ENCODE data around the gene CACHD1.
"Not testable (repeated sequence)": the region's sequence is repeated elsewhere in the genome, so short reads cannot be mapped to it uniquely, and the experiment has no call there.

The CACHD1 gene

DNA sequence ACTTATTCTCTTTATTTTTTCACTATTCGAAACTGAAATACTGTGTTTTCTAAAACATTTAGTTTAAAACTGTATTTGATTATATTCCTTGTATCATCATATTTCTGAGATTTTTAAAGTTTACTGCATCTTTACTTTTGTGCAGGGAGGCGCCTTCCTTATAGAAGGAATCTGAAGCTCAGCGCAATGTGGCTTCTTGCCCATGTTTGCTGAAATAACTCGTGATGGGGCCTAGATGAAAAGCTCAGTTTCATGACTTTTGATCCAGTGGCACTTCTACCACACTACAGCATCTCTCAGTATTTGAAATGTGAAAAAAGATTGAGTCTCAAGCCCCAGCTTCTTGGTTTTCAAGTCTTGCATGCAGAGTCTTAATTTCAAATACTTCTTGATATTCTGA lies 28.4 kb downstream of the CACHD1 start:
- DNase-seq: no peak

DNA sequence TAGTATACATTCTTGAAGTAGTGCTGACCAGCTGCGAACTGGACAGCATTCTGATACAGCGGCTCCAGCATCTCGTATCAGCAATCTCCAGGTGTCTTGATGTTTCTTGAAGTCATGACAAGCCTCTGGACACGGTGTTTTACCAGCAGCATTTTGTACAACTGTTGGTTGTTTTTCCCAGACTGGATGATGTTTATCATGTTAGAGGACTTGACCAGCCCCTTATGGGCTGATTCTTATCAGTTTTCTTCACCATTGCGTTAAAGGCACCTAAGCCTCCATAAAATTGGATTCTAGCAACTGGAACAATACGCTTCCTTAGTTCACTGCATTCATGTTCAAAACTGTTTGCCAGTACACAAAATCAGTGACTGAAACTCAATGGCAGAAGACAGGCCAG lies 29.1 kb downstream of the CACHD1 start:
- no peak for DNase-seq

DNA sequence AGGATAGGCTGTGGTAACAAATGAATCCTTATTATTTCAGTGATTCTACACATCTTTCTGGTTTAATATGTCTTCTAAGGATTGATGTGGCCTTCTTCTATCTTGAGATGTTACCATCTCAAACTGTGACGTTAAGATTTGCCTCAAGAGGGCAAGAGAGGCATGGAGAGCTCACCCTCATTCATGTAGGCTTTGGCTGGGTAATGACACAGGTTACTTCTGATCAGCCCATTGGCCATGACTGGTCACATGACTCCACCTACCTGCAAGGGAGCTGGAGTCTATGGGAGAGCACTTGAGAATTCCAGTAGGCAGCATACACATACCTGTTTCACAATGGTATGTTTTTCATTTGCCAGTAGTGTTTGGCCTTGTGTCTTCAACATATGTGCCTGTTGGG lies 30.0 kb downstream of the CACHD1 start:
- no peak for DNase-seq

DNA sequence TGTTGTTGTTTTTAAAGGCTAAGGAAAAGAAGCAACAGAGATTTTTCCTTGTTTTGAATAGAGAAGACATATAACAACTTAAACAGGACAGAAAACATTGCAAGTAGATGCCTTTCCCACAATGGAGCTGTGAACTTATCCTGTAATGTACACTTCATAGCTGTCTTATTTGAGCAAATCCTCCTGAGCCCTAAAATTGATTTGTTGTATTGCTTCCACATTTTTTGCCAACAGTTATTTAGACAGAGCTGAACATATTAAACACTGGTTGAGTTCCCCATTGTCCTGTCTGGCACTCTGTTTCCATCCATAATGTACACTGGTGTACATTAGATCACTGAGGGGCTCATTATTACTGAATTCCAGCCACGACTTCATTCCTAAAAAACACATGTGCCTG lies 32.2 kb downstream of the CACHD1 start:
- no peak for DNase-seq

DNA sequence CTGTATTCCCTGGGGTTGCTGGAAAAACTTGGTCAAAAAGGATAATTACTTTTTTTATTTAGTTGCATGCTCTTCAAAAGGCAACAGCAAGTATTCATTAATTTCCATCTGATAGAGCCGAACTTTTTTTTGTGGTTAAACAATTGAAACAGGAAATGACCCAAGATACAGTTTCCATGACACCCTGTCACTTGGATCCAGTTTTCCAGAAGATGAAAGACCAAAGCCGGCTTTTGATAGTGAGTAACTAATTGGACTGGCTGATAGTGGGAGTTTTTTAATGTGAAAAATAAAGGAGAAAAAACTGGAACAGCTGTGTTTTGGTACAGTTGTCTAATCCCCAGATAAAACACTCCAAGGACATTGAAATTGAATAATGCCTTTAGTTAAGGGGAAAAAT lies 33.0 kb downstream of the CACHD1 start:
- no peak for DNase-seq

DNA sequence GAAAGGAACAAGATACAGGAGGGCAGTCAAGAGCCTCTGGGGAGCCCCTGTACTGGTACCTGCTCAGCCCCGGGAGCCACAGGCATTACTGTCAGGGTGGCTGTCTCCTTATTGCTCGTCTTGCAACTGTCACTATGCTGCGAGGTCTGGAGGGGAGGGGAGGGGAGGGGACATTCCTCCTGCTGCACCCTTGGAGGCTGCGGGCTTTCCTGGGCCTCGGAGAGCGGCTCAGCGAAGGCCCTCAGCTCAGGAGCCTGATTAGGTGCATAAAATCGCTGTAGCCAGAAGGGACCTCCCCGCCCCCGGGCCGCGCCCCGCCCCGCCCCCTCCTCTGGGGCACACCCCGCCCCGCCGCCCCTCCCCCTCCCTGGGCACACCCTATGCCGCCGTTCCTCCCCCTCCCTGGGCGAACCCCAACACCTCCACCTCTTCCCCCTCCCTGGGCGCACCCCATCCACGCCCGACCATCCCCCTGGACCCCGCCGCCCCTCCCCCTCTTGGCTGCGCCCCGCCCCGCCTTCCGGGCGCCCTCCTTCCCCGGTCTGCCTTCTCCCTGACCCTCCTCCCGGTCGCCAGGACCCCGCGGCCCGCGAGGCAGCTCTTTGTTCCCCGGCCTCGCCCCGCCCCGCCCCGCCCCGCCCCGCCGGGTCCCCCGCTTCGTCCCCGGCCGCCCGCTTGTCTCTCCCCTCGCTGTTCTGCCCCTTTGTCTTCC lies 35.5 kb downstream of the CACHD1 start:
- no peak for DNase-seq

DNA sequence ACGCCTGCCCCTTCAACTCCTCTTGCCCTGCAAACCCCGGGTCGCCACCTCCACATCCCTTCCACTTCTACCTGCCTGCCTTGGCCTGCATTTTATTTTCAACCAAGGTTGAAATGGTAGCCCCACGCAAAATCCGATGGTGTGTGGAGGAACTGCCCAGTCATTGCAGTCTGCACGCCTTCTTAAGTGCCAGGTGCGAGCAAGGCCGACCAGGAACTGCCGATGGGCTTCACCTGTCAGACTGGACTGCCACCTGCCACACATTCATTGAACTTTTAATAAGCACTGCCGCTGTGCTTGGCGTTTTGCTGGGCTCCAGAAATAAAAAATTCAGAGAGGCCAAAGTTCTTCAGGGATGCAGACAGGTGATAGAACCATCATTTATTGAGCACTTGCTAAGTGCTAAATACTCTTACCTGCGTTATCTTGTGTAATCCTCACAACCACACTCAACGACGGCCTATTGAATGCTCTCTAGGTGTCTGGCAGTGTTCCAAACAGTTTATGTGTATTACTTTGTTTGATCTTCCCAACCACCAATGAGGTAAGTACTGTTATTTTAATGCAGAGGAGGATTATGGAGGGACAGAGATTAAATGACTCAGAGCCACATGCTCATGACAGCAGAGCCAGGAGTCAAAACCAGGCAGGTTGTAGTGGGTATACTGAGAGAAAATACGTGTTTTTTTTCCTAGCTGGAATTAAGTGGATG lies 36.2 kb downstream of the CACHD1 start:
- DNase-seq: no peak

DNA sequence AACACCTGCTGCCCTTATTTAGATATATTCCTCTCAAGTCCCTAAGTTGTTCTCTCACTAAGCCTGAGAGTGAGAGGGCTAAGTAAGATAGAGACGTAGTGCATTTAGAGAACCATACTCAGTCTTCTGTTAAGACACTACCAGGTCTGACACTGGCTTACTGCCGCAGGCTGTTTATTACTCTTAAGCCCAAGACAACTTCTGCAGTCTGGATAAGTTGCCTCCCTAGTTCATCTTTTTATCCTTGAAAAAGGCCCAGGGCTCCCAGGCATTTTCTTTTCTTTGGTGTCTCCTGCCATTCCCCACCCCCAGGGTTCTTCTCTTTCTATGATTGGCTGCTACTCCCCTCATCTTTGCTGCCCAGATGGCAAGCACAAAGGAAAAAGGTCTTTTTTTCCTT lies 38.7 kb downstream of the CACHD1 start:
- DNase-seq: no peak

DNA sequence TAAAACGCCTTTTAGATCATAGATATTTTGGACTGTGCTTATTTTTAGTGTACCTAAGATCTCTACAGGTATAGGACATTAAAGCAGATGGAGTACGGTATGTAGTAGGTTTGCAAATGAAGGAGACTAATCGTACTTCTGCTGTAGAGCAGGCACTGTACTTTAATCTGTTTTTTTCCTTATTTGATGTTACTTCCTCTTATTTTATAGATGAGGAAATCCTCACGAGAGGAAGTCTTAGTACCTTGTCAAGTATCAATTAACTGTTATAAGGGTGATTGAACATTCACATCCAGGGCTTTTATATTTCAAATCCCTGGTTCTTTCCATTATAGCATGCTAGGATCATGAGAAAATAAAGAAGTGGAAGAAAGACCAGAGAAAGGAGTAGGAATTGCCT lies 41.1 kb downstream of the CACHD1 start:
- no peak for DNase-seq

DNA sequence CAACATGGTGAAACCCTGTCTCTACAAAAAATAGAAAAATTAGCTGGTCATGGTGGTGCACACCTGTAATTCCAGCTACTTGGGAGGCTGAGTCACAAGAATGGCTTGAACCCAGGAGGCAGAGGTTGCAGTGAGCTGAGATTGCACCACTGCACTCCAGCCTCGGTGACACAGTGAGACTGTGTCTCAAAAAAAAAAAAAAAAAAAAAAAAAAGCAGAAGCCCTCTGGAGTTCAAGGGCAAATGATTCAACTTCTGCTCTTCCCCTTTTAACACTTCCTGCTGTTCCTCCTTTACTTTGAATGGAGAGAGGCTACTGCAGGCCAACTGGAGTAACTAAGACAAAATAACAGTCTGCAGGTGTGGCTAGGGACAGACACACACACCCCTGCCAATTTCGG lies 42.3 kb downstream of the CACHD1 start:
- not testable (repeated sequence) for DNase-seq

DNA sequence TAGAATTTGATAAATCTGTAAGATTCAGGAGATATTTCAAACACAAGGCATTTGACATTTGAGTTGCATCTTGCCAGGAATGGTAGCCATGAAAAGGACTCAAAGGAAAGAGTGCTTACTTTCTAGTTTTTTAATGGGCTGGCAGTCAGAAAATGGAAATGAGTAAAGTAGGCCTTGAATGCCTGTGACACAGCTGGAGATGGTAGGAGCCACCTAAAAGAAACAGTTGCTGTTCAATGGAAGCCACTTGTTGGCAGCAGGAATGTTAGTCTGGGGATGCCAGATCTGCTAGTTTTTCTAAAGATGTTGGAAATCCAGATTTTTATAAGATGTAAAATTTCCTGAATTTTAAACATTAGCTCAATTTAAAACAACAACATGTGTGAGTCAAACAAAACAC lies 43.6 kb downstream of the CACHD1 start:
- no peak for DNase-seq

DNA sequence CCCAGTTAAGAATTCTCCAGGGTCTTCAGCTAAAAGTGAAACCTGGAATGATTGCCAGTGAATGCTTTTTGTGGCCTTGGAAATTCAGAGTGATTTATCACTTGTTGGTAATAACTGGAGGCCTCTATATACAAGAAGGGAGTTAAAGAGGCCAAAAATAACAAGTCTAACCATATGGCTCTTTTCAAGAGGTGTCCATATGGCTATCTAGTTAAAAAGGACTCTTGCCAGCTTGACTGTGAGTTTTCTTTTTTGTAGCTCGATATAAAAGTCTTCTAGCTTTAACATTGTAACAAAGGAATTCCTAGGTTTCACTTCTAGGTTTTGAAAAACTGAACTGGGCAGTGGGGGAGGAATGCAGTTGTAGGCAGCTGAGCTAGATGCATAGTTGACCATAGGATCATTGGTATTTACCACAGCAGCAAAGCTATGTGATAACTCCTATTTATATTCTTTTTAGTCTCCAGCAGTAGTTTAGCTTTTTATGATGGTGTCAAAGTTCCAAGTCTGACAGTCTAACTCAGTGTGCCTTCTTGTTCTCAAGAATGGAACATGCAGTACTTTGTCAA lies 44.4 kb downstream of the CACHD1 start:
- peak; percentile 53 for DNase-seq

DNA sequence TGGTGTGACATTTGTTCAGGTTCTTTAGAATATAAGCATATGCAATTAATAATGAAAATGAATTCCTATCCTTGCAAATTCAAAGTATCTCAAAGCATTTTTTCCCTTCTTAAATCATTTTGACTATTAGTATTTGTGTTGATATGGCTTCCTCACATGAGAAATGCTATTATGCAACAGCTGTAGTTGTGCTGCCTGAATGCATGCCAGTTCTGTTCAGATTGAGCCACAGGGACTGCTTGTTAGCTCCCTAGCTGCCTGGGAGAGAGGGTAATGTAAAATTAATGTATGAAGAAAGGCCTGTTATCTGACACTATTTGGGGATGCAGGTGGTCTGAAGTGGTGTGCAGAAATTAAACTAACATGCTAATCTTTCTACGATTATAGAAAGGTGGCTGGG lies 45.5 kb downstream of the CACHD1 start:
- no peak for DNase-seq

DNA sequence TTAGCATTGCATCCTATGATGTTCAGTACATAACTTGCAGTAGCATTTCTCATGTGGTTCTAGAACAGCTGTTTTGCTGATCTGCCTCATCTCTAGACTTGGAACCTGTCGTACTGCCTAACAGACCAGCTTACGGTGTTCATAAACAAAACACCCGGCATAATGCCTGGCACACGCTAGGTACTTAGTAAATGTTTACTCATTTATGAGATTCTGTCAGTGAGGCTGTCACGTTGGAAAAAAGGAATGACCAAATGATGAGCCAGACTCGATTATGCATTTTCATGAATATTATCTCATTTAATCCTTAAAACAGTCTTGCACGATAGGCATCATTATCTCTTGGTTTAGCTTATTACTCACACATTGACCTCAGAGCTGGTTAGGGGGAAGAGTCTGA lies 46.4 kb downstream of the CACHD1 start:
- no peak for DNase-seq

DNA sequence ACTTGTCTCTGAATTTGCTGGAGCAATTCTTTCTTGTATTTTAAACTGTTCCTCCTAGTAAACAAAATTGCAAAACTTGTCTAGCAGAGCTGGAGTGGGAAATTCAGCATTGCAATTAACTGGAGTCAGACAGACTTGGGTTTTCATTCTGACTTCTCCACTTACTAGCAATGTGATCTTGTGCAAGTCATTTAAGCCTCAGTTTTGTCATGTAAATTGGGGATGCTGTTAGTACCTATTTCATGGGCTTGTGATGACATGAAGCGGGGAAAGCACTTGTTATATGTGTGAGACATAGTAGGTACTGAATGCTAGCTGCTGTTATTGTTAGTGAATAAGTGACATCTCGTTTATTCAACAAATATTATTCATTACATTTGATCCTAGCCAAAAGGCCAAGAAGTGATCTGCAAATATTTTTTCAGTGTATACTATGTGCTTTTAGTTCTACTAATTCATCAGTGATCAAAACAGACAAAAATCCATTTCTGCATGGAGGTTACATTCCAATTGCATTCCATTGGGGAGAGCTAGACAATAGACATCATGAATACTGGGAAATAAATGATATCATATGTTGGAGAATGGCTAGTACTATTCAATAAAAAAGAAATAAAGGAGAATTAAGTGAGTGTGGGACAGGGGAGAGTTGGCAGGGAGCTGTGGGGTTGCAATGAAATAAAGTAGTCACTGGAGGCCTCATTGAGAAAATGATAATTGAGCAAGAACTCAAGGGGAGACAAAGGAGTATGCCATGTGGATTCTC lies 47.1 kb downstream of the CACHD1 start:
- peak; percentile 81 for DNase-seq

DNA sequence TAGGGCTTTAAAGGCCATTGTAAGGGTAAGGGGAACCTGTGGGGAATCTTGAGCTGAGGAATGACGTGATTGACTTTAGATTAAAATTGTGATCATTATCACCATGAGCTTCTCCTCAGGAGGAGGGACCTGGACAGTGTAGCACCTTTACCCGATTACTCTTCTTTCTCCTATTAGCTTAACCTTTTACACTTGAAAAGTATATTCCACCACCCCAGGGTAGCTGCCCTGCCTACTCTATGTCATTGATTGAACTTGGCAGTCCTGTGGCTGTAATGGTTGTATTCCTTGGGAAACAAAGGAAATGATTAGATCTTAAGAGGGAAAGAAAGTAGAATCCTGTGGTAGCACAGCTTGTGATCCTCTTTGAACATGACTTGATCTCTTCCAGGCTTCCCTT lies 47.7 kb downstream of the CACHD1 start:
- DNase-seq: no peak

DNA sequence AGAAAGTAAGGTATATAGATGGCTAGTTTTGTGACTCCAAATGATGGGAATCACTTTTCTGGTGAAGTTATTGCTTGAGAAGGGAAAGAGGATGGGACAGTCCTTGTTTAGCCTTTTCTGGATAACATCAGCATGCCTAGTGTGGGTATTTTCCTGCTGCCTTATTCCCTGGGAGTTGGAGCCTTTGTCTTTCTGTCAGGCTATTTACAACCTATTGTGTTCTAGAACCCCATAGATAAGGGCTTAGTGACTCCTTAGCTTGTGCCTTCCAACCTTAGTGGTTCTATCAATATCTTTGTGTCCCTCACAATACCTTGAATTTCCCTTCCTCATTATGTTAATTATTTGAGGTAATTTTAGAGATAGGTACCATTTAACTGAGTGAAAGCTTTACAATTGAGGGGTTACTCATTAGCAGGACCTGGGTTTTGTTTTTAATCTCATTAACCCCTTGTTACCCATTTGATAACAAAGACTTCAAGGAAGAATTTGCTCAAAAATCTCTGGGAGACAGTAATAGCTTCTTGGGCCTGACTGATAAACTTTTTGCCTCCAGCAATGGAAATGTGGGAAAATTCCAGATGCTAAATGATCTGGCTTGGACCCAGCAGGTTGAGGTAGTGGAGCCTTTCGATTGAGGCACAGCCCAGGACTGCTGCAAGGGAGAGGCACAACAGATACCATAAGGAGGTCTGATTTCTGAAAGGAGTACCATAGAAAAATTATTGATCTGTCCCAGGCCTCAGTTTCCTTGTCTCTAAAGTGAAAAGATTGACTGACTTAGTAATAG lies 49.0 kb downstream of the CACHD1 start:
- no peak for DNase-seq

DNA sequence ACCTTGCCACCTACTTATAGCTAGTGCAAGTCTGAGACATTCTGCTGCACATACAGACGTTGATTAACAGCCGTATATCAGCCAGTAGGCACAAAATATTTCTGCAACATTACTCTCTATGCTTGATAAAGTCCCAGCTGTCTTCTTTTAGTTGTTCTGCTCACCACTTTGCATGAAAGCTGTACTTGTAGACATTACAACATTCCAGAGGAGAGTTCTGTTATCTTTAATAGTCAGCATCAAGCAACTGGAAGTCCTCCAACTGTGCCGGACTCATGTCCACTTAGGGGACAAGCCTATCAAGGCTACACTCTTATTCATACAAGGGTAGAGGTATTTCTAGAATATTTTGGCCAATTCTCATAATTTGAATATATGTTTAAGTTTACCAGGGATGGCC lies 50.0 kb downstream of the CACHD1 start:
- peak; percentile 79 for DNase-seq

DNA sequence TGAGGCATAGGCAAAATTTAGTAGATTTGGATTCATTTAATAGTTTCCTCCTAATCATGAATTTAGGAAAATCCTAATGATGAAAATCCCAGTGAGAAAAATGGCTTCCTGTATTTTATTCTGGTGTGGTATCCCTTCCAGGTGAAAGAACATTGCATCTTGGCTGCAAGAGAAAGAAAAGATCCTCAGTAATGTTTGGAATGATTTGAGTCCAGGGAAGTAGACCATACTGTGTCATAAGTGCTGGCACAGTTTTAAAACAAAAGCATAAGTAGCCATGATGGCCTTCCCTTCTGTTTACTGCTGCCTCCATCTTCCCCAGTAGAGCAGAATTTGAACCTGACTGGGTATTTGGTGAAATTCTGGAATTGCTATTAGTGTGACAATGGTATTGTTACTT lies 52.8 kb downstream of the CACHD1 start:
- no peak for DNase-seq

DNA sequence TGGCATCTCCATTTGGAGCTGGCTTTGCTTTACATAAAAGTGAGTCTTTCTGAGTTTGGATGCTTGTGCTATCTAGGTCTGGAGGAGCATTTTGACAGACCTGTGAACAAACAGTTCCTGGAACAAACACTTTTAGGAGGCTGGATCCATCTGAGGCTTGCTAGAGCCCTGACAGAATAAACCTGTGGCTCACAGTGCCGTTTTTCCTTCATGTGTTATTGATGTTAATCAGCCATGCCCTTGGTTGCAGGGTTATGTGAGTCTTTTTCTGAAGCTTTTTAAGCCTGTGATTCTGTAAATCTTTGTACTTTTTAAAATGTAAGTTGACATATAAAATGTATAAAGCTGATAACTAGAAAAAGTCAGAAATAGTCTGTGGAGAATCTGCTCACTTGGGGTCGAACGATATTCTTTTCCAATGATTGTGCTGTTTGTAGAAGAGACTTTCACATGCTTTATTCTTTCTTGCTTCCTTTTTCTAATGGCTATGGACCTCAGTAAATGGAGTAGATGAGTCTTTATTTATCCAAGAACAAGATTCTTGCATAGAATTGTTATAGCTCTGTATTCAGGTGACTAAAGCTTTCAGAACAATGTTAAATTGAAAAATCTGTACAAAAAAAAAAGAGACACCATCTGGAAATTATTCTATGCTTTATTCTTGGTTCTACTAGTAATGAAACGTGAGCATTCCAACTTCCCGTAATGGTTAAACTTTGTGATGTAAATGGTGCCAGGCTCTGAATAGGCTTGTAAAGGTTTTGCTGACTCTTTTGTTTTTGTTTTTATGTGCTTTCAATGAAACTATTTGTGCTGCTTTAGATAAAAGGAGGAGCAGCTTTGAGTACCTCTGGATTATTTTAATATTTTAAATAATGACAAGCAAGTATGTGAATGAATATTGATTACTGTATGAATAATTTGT lies 53.7 kb downstream of the CACHD1 start:
- no peak for DNase-seq

DNA sequence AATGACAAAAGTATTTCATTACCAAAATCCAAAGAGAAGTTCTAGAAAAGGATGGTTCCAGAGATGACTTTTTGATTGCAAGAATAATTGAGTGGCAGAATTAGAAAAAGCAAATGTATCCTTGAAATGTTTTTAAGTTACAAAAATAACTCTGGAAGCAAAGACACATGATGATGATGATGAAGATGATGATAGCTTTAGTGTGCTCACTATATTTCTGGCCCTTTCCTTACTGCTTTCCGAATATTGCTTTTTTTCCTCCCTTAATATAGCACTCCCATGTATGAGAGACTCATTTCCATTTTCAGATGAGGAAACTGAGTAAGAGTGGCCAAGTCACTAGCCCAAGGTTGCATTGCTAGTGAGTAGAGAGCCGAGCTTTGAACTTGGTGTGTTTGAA lies 54.7 kb downstream of the CACHD1 start:
- no peak for DNase-seq
